Parietal lobe (tissue), 1 donor: ENCODE measurements around the gene PTPRA. TPM values are rescaled to one million over a fixed set of nuclear protein-coding genes. Genes with fewer than 3 reads are reported as not detected.

Experiments
- total RNA-seq: library from RNA; depleted of rRNA; stranded (reverse); fragments of >200 nt; gene quantifications from one replicate; pipeline ENCODE4 v1.2.3, GENCODE V29; 2014

PTPRA gene
- total RNA-seq: 117 TPM

GRCh38 chr20:2873010-2873746 is at the start of gene PTPRA:
TSS of gene PTPRA (plus strand) at chr20:2873481. CDS start at chr20:2964278, 90,797 bp downstream.

GRCh38 chr20:2840138-2840966 is 32.9 kb upstream of the PTPRA start, which contains the start of the genes PCED1A and VPS16:
TSS of gene PCED1A (minus strand) at chr20:2840655. CDS start at chr20:2839912, 743 bp downstream.
TSS of gene VPS16 (plus strand) at chr20:2840745. CDS start at chr20:2840775, 30 bp downstream.

GRCh38 chr20:3043322-3043721 is 170.0 kb downstream of the PTPRA start, which contains the start of gene GNRH2:
TSS of gene GNRH2 (plus strand) at chr20:3043622. CDS start at chr20:3044415, 793 bp downstream.

GRCh38 chr20:3045816-3046676 is 172.8 kb downstream of the PTPRA start, which contains the start of gene MRPS26:
TSS of gene MRPS26 (plus strand) at chr20:3046052. CDS start at chr20:3046069, 17 bp downstream.

GRCh38 chr20:3071610-3072529 is 198.6 kb downstream of the PTPRA start, which contains the start of gene OXT:
TSS of gene OXT (plus strand) at chr20:3071620. CDS start at chr20:3071656, 36 bp downstream.

GRCh38 chr20:3084283-3084985 is 211.2 kb downstream of the PTPRA start, which contains the start of gene AVP:
TSS of gene AVP (minus strand) at chr20:3084724. CDS start at chr20:3084674, 50 bp downstream.

Other genes starting within 250 kb of the PTPRA start
- 145 TPM for gene NOP56, start 220.8 kb upstream of the PTPRA start, total RNA-seq
- 64.2 TPM for gene IDH3B, start 209.3 kb upstream of the PTPRA start, total RNA-seq
- gene EBF4, start 180.7 kb upstream of the PTPRA start, total RNA-seq: 24.1 TPM
- 8.8 TPM for gene CPXM1, start 72.9 kb upstream of the PTPRA start, total RNA-seq
- not detected for gene C20orf141, start 58.5 kb upstream of the PTPRA start, total RNA-seq
- not detected for gene TMEM239, start 57.1 kb upstream of the PTPRA start, total RNA-seq
- 32.9 TPM for gene PCED1A, start 32.8 kb upstream of the PTPRA start, total RNA-seq
- 62.6 TPM for gene VPS16, start 32.7 kb upstream of the PTPRA start, total RNA-seq
- 2.2 TPM for gene GNRH2, start 170.1 kb downstream of the PTPRA start, total RNA-seq
- 27.5 TPM for gene MRPS26, start 172.6 kb downstream of the PTPRA start, total RNA-seq
- gene OXT, start 198.1 kb downstream of the PTPRA start, total RNA-seq: not detected
- not detected for gene AVP, start 211.2 kb downstream of the PTPRA start, total RNA-seq